Liver (tissue), 9 donors: Measurements from ENCODE around the gene STK33. TPM values are rescaled to one million over a fixed set of nuclear protein-coding genes. Genes with fewer than 3 reads are reported as not detected.

Source experiments
- DNase-seq: peaks from one replicate; pipeline ENCODE4 v3.0.0-alpha.2; 2017; ENCODE audit warnings: low spot score
- H3K27ac ChIP-seq, 2 donors: one replicate each; pipeline ENCODE4 v1.7.0; 2013; ENCODE audit warnings: inconsistent platforms in 2 of 2, low read length in 2 of 2, control low read depth in 1 of 2, low read depth in 1 of 2, mild to moderate bottlenecking in 1 of 2
- H3K27me3 ChIP-seq, 4 donors: one replicate each; pipeline versions ENCODE4 v1.6.1 to v1.7.0; 2013; ENCODE audit warnings: low read length in 3 of 4, inconsistent platforms in 1 of 4, mild to moderate bottlenecking in 1 of 4, moderate library complexity in 1 of 4; ENCODE audit not compliant: control insufficient read depth in 4 of 4, insufficient read depth in 4 of 4
- H3K36me3 ChIP-seq, 4 donors: one replicate each; pipeline versions ENCODE4 v1.6.1 to v1.7.0; 2013; ENCODE audit warnings: low read length in 3 of 4, mild to moderate bottlenecking in 3 of 4, low read depth in 1 of 4, moderate library complexity in 1 of 4; ENCODE audit not compliant: control insufficient read depth in 4 of 4, insufficient read depth in 3 of 4
- H3K4me1 ChIP-seq, 4 donors: one replicate each; pipeline versions ENCODE4 v1.6.1 to v1.7.0; 2013; ENCODE audit warnings: low read length in 3 of 4, mild to moderate bottlenecking in 3 of 4, moderate library complexity in 1 of 4; ENCODE audit not compliant: control insufficient read depth in 4 of 4, insufficient read depth in 4 of 4
- H3K4me3 ChIP-seq, 3 donors: one replicate each; pipeline versions ENCODE4 v1.6.1 to v1.7.0; 2013; ENCODE audit warnings: low read length in 3 of 3, control low read depth in 1 of 3, low read depth in 1 of 3, mild to moderate bottlenecking in 1 of 3
- H3K9ac ChIP-seq, 2 donors: one replicate each; pipeline ENCODE4 v1.7.0; 2013; ENCODE audit warnings: low read length in 2 of 2, mild to moderate bottlenecking in 2 of 2, moderate library complexity in 2 of 2, control low read depth in 1 of 2, low read depth in 1 of 2
- H3K9me3 ChIP-seq, 4 donors: one replicate each; pipeline versions ENCODE4 v1.6.1 to v1.7.0; 2013; ENCODE audit warnings: low read length in 3 of 4; ENCODE audit not compliant: control insufficient read depth in 4 of 4
- ATF3 ChIP-seq: IDR thresholded peaks from 2 replicates; pipeline ENCODE4 v1.6.1; 2016; ENCODE audit warnings: antibody characterized with exemption
- EGR1 ChIP-seq, 2 donors: IDR thresholded peaks; 2 replicates each; pipeline ENCODE4 v1.6.1; 2016 to 2018; ENCODE audit warnings: antibody characterized with exemption in 2 of 2, low read depth in 2 of 2
- FOXA1 ChIP-seq: IDR thresholded peaks from 2 replicates; pipeline ENCODE4 v1.6.1; 2016; ENCODE audit warnings: antibody characterized with exemption
- FOXA2 ChIP-seq: IDR thresholded peaks from 2 replicates; pipeline ENCODE4 v1.6.1; 2016; ENCODE audit warnings: antibody characterized with exemption
- GABPA ChIP-seq, 2 donors: IDR thresholded peaks in 1 of 2; conservative IDR thresholded peaks in 1 of 2; 2 replicates each; pipeline ENCODE4 v1.6.1; 2016; ENCODE audit warnings: antibody characterized with exemption in 2 of 2, mild to moderate bottlenecking in 1 of 2, moderate library complexity in 1 of 2
- HNF4A ChIP-seq, 2 donors: conservative IDR thresholded peaks; 2 replicates each; pipeline ENCODE4 v1.6.1; 2016; ENCODE audit warnings: antibody characterized with exemption in 2 of 2, mild to moderate bottlenecking in 2 of 2
- HNF4G ChIP-seq: IDR thresholded peaks from 2 replicates; pipeline ENCODE4 v1.6.1; 2016; ENCODE audit warnings: antibody characterized with exemption
- JUND ChIP-seq, 2 donors: IDR thresholded peaks; 2 replicates each; pipeline ENCODE4 v1.6.1; 2016; ENCODE audit warnings: antibody characterized with exemption in 2 of 2
- NR2F2 ChIP-seq: IDR thresholded peaks from 2 replicates; pipeline ENCODE4 v1.6.1; 2016; ENCODE audit warnings: antibody characterized with exemption
- RAD21 ChIP-seq, 2 donors: IDR thresholded peaks; 2 replicates each; pipeline ENCODE4 v1.6.1; 2016; ENCODE audit warnings: antibody characterized with exemption in 2 of 2, mild to moderate bottlenecking in 2 of 2
- REST ChIP-seq: IDR thresholded peaks from 2 replicates; pipeline ENCODE4 v1.6.1; 2016; ENCODE audit warnings: antibody characterized with exemption, mild to moderate bottlenecking
- RXRA ChIP-seq, 2 donors: IDR thresholded peaks; 2 replicates each; pipeline ENCODE4 v1.6.1; 2017 to 2018; ENCODE audit warnings: antibody characterized with exemption in 2 of 2, mild to moderate bottlenecking in 1 of 2
- SP1 ChIP-seq: IDR thresholded peaks from 2 replicates; pipeline ENCODE4 v1.6.1; 2018; ENCODE audit warnings: antibody characterized with exemption, mild to moderate bottlenecking
- TAF1 ChIP-seq: conservative IDR thresholded peaks from 2 replicates; pipeline ENCODE4 v1.6.1; 2016; ENCODE audit warnings: antibody characterized with exemption, mild to moderate bottlenecking
- YY1 ChIP-seq: IDR thresholded peaks from 2 replicates; pipeline ENCODE4 v1.6.1; 2016; ENCODE audit warnings: antibody characterized with exemption, mild to moderate bottlenecking
- ZBTB33 ChIP-seq: IDR thresholded peaks from 2 replicates; pipeline ENCODE4 v1.6.1; 2016; ENCODE audit warnings: antibody characterized with exemption
- WGBS: extraction: QIAGEN DNeasy Blood & Tissue Kit; methylation state at CpG from one replicate; pipeline ENCODE4 v1.1.7; 2013; 5-methylcytosine and 5-hydroxymethylcytosine counted together
- polyA plus RNA-seq, 2 donors: library from polyadenylated mRNA; stranded (reverse) in 1 of 2; unstranded in 1 of 2; fragments of 200-250 nt in 1 of 2; fragments of >200 nt in 1 of 2; fragmentation: Nextera tagmentation in 1 of 2; extraction: Ambion mirVana in 1 of 2; gene quantifications; one replicate each; pipeline versions ENCODE4 v1.2.1 to v1.2.3, GENCODE V29; 2013 to 2015
- total RNA-seq, 2 donors: library from RNA; depleted of rRNA; stranded (reverse); fragments of >200 nt; gene quantifications; one replicate each; pipeline ENCODE4 v1.2.3, GENCODE V29; 2014
- TF ChIP-seq, protein P1 (sequence below): fragments of 150-350 bp; IDR thresholded peaks from 2 replicates; pipeline ENCODE4 v1.5.1; 2017; ENCODE audit warnings: improper control_type of control experiment, low read depth, low read length; ENCODE audit not compliant: missing input control
- TF ChIP-seq, protein P2 (sequence below): IDR thresholded peaks from 2 replicates; pipeline ENCODE4 v1.6.1; 2016; ENCODE audit warnings: antibody characterized with exemption
- donor health status: healthy.
- donor health status: healthy.
- donor health status: healthy.
- donor health status: healthy.
- donor health status: healthy.

Gene STK33
- total and polyA plus RNA-seq, 4 donors: 0.09 to 1.1 (median 0.52) TPM

GRCh38 chr11:8362491-8362890 lies 231.5 kb downstream of the STK33 start:
- no peak overlapping the region for H3K4me3 ChIP-seq
- no peak overlapping the region for H3K27ac ChIP-seq
- no peak for DNase-seq
- no peaks in the 10 kb centered on the region for H3K9me3 ChIP-seq
- peaks cover 0 to 3% (median 0%) of the 10 kb centered on the region in 4 donors for H3K4me1 ChIP-seq
- 65% methylated on average over 4 of the region's 4 CpGs for WGBS
- TF ChIP-seq SP1: no peak
- no peak for TF ChIP-seq RXRA (IDR thresholded peaks at IDR 0.05)
- TF ChIP-seq JUND (IDR thresholded peaks at IDR 0.05): no peak
- TF ChIP-seq REST: no peak
- no peak for TF ChIP-seq ATF3
- TF ChIP-seq HNF4A (conservative IDR thresholded peaks at IDR 0.05): no peak
- TF ChIP-seq FOXA2: no peak
- TF ChIP-seq GABPA (IDR thresholded peaks at IDR 0.05 in 1 of 2, conservative IDR thresholded peaks at IDR 0.05 in 1 of 2): no peak
- no peak for TF ChIP-seq NR2F2
- no peak for TF ChIP-seq ZBTB33
- TF ChIP-seq, protein P1, sequence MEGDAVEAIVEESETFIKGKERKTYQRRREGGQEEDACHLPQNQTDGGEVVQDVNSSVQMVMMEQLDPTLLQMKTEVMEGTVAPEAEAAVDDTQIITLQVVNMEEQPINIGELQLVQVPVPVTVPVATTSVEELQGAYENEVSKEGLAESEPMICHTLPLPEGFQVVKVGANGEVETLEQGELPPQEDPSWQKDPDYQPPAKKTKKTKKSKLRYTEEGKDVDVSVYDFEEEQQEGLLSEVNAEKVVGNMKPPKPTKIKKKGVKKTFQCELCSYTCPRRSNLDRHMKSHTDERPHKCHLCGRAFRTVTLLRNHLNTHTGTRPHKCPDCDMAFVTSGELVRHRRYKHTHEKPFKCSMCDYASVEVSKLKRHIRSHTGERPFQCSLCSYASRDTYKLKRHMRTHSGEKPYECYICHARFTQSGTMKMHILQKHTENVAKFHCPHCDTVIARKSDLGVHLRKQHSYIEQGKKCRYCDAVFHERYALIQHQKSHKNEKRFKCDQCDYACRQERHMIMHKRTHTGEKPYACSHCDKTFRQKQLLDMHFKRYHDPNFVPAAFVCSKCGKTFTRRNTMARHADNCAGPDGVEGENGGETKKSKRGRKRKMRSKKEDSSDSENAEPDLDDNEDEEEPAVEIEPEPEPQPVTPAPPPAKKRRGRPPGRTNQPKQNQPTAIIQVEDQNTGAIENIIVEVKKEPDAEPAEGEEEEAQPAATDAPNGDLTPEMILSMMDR: no peak
- TF ChIP-seq, protein P2, sequence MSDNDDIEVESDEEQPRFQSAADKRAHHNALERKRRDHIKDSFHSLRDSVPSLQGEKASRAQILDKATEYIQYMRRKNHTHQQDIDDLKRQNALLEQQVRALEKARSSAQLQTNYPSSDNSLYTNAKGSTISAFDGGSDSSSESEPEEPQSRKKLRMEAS: no peak
- no peak for TF ChIP-seq FOXA1
- TF ChIP-seq EGR1 (IDR thresholded peaks at IDR 0.05; ENCODE audit: low read depth in 2 of 2): no peak
- TF ChIP-seq TAF1: no peak
- no peak for TF ChIP-seq YY1
- TF ChIP-seq RAD21 (IDR thresholded peaks at IDR 0.05): no peak
- TF ChIP-seq HNF4G: no peak
- no peaks in the 10 kb centered on the region for H3K36me3 ChIP-seq
- no peak overlapping the region for H3K9ac ChIP-seq
- no peaks in the 10 kb centered on the region for H3K27me3 ChIP-seq
